GM13977 (cell line): Measurements from ENCODE around the gene DUSP28.

Source experiments
- DNase-seq: peaks from one replicate; pipeline ENCODE4 v3.0.0; 2012; ENCODE audit warnings: low spot score
- CTCF ChIP-seq: IDR thresholded peaks from 2 replicates; pipeline ENCODE4 v1.5.1; 2012; ENCODE audit warnings: mild to moderate bottlenecking, control low read depth; ENCODE audit not compliant: insufficient read depth; ENCODE audit errors: extremely low read depth, missing control alignments
- in situ Hi-C: fragments of 300-500 bp; cut with MboI; formaldehyde crosslinking; loops from one replicate; pipeline ENCODE4 v1.12.0; 2022; ENCODE audit warnings: low sequenced_read_pairs, low pct_unique_long_range_greater_than_20kb, mixed read lengths, inconsistent platforms; ENCODE audit not compliant: unreplicated experiment

The DUSP28 gene

GRCh38 chr2:240596080-240596460 is 35.9 kb downstream of the DUSP28 start:
- in situ Hi-C loops = no loop called here
- no peak for DNase-seq
- TF ChIP-seq CTCF = no peak

GRCh38 chr2:240596491-240596931 is 36.4 kb downstream of the DUSP28 start:
- in situ Hi-C loops = no loop called here
- DNase-seq = no peak
- TF ChIP-seq CTCF = no peak

- TF ChIP-seq CTCF = no peak
- no peak for DNase-seq
- in situ Hi-C loops = no loop called here
Measured at GRCh38 chr2:240597054-240597418, 36.9 kb downstream of the DUSP28 start.

GRCh38 chr2:240597419-240598181 is 37.4 kb downstream of the DUSP28 start:
- no peak for DNase-seq
- TF ChIP-seq CTCF = no peak
- in situ Hi-C loops = no loop called here

- in situ Hi-C loops = no loop called here
- no peak for DNase-seq
- no peak for TF ChIP-seq CTCF
Measured at GRCh38 chr2:240598311-240598911, 38.3 kb downstream of the DUSP28 start.

- no peak for TF ChIP-seq CTCF
- in situ Hi-C loops = no loop called here
- no peak for DNase-seq
Measured at GRCh38 chr2:240599141-240599583, 39.0 kb downstream of the DUSP28 start.
